Measurements from ENCODE around the gene CNPY1.

Gene CNPY1

DNA sequence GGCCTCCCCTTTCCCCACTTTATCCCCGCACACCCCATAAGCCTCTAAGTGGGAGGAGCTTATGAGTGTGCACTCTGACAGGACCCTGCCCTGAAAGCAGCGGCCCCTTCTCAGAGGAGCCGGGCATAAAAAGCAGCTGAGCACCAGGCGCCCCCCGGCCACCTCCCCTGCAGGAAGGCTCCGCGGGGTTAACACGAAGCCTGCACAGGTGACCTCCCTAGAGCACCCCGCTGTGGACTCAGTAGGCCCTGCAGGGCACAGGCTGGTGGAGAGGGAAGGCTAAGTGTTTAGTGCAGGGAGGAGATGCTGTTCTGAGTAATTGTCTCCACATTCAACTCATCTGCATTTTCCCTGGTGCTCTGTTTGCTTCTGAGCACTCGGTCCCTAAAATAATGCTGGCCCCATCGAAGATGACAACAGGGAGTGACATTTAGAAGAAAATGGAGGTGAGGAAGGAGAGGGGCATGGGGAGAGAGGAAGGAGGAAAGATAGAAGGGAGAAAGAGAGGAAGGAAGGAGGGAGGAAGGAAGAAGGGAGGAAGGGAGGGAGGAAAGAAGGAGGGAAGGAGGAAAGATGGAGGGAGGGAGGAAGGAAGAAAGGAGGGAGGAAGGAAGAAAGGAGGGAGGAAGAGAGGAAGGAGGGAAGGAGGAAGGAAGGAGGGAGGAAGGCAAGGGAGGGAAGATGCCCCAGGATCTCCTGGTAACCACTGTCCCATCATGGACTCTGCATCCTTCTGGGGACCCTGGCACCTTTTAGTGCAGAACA lies 25.4 kb upstream of the CNPY1 start:
- DNase-seq (ENCODE audit: low read depth) = no peak
- no peak overlapping the region for H3K4me3 ChIP-seq (ENCODE audit: low read depth, low read length)
- TF ChIP-seq, protein P1, sequence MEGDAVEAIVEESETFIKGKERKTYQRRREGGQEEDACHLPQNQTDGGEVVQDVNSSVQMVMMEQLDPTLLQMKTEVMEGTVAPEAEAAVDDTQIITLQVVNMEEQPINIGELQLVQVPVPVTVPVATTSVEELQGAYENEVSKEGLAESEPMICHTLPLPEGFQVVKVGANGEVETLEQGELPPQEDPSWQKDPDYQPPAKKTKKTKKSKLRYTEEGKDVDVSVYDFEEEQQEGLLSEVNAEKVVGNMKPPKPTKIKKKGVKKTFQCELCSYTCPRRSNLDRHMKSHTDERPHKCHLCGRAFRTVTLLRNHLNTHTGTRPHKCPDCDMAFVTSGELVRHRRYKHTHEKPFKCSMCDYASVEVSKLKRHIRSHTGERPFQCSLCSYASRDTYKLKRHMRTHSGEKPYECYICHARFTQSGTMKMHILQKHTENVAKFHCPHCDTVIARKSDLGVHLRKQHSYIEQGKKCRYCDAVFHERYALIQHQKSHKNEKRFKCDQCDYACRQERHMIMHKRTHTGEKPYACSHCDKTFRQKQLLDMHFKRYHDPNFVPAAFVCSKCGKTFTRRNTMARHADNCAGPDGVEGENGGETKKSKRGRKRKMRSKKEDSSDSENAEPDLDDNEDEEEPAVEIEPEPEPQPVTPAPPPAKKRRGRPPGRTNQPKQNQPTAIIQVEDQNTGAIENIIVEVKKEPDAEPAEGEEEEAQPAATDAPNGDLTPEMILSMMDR (IDR thresholded peaks at IDR 0.05; ENCODE audit: low read depth, low read length, missing control alignments) = no peak

DNA sequence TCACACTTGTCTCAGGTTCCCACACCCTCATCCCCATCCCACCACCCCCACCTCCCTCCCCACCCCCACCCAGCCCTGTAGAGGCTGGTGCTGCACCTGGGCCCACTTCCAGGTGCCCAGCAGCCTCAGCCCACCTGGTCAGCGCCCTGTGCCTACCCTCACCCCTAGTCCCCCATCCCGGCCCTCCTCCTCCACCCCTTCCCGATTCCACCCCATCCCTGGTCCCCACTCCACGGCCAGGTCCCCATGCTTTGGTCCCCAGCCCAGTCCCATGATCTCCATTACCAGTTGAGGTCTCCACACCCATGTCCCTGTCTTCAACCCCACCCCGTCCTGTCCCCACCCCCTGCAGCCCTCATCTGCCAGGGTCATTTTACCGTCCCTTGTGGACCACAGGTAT lies 24.6 kb upstream of the CNPY1 start:
- H3K4me3 ChIP-seq (ENCODE audit: low read depth, low read length) = no peak overlapping the region
- DNase-seq (ENCODE audit: low read depth) = no peak
- TF ChIP-seq, protein P1 (IDR thresholded peaks at IDR 0.05; ENCODE audit: low read depth, low read length, missing control alignments) = no peak

DNA sequence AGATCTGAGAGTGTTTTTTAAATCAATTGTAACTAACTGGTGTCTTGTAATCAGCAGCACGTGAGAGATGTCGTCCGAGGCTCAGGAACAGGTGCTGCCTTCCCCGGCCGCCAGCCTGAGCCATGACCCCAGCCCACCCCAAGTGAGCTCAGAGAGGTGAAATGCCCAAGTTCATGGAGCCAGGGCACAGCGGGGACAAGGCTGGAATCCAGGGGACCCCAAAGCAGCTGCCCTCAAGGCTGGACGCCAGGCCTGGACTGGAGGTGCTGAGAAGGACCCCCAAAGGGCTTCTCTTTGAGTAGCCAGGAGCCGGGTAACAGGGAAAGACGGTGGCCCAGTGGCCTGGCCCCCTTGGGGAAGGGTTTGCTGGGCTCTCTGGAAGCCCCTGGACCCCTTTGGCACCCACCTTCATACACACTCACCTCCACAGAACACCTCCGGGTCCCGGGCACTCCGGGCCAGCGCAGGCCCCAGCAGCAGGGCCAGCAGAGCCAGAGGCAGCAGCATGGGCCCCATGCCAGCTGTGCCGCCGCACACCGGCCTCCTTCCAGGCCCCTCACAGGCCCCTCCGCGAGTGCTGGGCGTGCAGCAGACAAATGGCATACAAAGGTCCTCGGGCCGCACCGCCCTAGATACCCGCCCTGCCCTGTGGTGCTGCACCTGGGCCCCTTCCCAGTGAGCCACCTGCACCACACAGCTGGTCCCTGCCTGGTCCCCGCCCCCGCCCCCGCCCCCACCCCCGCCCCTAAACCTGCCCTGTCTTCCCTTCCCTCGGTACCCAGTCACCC lies 24.0 kb upstream of the CNPY1 start:
- H3K4me3 ChIP-seq (ENCODE audit: low read depth, low read length) = no peak overlapping the region
- DNase-seq (ENCODE audit: low read depth) = no peak
- TF ChIP-seq, protein P1 (IDR thresholded peaks at IDR 0.05; ENCODE audit: low read depth, low read length, missing control alignments) = no peak

DNA sequence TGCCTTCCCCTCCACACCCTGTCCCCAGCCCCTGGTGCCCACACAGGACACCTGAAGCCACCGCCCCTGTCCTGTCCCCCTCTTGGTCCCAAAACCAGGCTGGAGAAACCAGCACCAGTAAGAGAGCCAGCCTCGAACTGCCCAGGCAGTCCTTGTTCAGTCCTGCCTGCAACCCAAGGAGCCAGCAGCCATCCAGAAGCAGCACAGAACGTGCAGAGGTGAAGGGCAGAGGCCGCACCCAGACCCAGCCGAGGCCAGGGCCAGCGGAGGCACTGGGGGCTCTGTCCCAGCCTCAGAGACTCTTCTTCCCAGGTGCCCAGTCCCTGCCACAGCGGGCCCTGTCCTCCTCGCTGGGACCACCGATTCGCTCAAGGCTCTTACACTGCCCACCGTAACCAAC lies 23.3 kb upstream of the CNPY1 start:
- DNase-seq (ENCODE audit: low read depth) = no peak
- TF ChIP-seq, protein P1 (IDR thresholded peaks at IDR 0.05; ENCODE audit: low read depth, low read length, missing control alignments) = no peak
- H3K4me3 ChIP-seq (ENCODE audit: low read depth, low read length) = no peak overlapping the region

DNA sequence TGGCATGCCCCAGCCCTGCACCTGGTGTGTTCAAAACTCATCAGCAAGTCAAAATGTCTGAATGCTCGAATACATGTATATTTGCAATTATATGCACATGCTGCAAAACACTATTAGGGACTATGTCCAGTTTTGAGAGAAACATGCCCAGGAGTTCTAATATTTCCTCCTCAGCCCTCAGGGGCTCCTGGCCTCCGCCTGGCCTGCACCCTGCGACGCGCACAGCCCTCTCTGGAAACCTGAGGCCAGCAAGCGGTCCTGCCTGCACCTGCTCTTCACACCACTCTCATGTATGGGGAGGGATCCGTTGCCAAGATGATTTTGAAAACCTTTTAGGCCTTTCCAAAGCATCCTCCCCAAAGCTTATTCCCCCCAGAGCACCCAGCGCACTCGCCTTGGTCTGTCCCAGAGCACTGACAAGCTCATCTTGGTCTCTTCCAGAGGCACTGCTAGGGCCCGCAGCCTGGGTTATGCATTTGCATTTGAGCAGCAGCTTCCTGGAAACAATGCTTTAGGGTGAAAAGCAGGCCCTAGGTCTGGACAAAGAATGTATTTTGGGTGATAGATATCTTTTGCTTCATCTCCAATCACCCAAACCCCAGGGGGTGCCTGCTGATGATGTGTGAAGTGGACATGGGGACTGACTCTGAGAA lies 22.6 kb upstream of the CNPY1 start:
- DNase-seq (ENCODE audit: low read depth) = no peak
- H3K4me3 ChIP-seq (ENCODE audit: low read depth, low read length) = no peak overlapping the region
- TF ChIP-seq, protein P1 (IDR thresholded peaks at IDR 0.05; ENCODE audit: low read depth, low read length, missing control alignments) = no peak

DNA sequence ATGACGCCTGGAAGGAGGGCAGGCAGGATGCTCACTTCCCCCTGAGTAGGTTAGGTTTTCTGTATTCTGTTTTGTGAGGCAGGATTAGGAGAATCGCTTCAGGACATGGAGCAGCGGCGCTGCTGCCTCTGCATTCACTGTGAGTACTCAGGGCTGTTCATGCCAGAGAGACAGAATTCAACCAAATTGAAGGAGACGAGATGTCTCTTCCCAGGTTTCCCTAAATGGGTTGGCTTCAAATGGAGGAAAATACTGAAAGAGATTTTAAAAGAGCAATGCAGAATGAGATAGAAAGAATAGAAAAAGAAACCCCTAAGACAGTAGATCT lies 21.9 kb upstream of the CNPY1 start:
- H3K4me3 ChIP-seq (ENCODE audit: low read depth, low read length) = no peak overlapping the region
- TF ChIP-seq, protein P1 (IDR thresholded peaks at IDR 0.05; ENCODE audit: low read depth, low read length, missing control alignments) = no peak
- no peak for DNase-seq (ENCODE audit: low read depth)
